Neural progenitor cell (in vitro differentiated cells): ENCODE measurements around the gene WNT9A.

Source experiments
- EZH2 ChIP-seq: fragments of 200-600 bp; sonication (generic); IDR thresholded peaks from 2 replicates; pipeline ENCODE4 v1.6.1; 2017; ENCODE audit warnings: antibody characterized with exemption, mild to moderate bottlenecking, moderate library complexity
- TF ChIP-seq, protein P1 (sequence below): fragments of 200-600 bp; sonication (generic); IDR thresholded peaks from 2 replicates; pipeline ENCODE4 v1.5.1; 2017; ENCODE audit warnings: antibody characterized with exemption, mild to moderate bottlenecking

GRCh38 chr1:227943381-227944089, 4.2 kb downstream of the WNT9A start:
- no peak for TF ChIP-seq EZH2
- TF ChIP-seq, protein P1, sequence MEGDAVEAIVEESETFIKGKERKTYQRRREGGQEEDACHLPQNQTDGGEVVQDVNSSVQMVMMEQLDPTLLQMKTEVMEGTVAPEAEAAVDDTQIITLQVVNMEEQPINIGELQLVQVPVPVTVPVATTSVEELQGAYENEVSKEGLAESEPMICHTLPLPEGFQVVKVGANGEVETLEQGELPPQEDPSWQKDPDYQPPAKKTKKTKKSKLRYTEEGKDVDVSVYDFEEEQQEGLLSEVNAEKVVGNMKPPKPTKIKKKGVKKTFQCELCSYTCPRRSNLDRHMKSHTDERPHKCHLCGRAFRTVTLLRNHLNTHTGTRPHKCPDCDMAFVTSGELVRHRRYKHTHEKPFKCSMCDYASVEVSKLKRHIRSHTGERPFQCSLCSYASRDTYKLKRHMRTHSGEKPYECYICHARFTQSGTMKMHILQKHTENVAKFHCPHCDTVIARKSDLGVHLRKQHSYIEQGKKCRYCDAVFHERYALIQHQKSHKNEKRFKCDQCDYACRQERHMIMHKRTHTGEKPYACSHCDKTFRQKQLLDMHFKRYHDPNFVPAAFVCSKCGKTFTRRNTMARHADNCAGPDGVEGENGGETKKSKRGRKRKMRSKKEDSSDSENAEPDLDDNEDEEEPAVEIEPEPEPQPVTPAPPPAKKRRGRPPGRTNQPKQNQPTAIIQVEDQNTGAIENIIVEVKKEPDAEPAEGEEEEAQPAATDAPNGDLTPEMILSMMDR, result no peak
